Activated T-helper 9 cell treated with anti-CD3 and anti-CD28 coated beads, Interleukin-2, amount 50 U/mL, for 16 hours (primary cell): ENCODE data around the gene ZDHHC24.

ENCODE experiments used
- DNase-seq: peaks from one replicate; pipeline ENCODE4 v3.0.0-alpha.2; 2020; ENCODE audit warnings: low read depth

ZDHHC24 gene

DNA sequence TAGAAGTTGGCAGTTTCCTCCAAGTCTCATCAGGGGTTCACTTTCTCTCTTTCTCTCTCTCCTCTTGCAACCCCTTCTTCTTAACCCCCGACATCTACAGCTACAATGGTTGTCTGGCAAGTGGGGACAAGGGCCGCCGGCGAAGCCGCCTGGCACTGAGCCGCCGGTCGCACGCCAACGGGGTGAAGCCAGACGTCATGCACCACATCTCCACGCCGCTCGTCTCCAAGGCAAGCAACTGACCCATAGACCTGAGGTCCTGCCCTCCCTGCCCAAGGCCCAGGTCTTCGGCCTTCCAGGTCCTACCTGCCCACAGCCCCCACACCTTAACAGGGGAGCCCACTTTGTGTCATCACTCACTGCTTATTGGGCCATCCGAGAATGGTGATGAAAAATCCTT is 74.7 kb downstream of the ZDHHC24 start:
- no peak for DNase-seq
